Caco-2 (cell line): ENCODE measurements around the gene PCBP2. TPM values are rescaled to one million over a fixed set of nuclear protein-coding genes. Genes with fewer than 3 reads are reported as not detected.

Experiments used
- BruUV-seq: library from RNA; stranded (reverse); fragments of 400-500 nt; replicated peaks from 2 replicates; lab custom pipeline; 2021; lab: Mats Ljungman, UMichigan
- CTCF ChIA-PET: fragments of 300-600 bp; sonication (Branson Sonifier 250); formaldehyde crosslinking; loops from one replicate; lab custom pipeline; 2022; ENCODE audit warnings: antibody characterized with exemption; lab: Charles Lee
- POLR2A ChIA-PET: fragments of 300-600 bp; sonication (Branson Sonifier 250); formaldehyde crosslinking; loops from one replicate; lab custom pipeline; 2022; ENCODE audit warnings: antibody characterized with exemption; lab: Charles Lee
- DNase-seq, 2 experiments: peaks; one replicate each; pipeline versions ENCODE4 v3.0.0 to v3.0.0-alpha.2; 2020 to 2022
- H3K27me3 ChIP-seq: replicated peaks from 2 replicates; pipeline ENCODE4 v1.6.0; 2011; ENCODE audit warnings: low read length; ENCODE audit not compliant: control insufficient read depth, insufficient read depth
- H3K36me3 ChIP-seq: 2 replicates; pipeline ENCODE4 v1.5.1; 2011; ENCODE audit warnings: low read length; ENCODE audit not compliant: control insufficient read depth, insufficient read depth
- H3K4me1 ChIP-seq: fragments of 250-450 bp; sonication (Bioruptor Pico); 2 replicates; pipeline ENCODE4 v1.5.1; 2020; ENCODE audit warnings: mild to moderate bottlenecking
- H3K4me3 ChIP-seq: 2 replicates; pipeline ENCODE4 v1.5.1; 2011; ENCODE audit warnings: low read depth, mild to moderate bottlenecking, control low read depth, low read length
- H3K9me3 ChIP-seq: fragments of 250-450 bp; sonication (Bioruptor Pico); 2 replicates; pipeline ENCODE4 v1.5.1; 2020; ENCODE audit warnings: mild to moderate bottlenecking, moderate library complexity
- H3K27ac Mint-ChIP-seq: one replicate; pipeline ENCODE4 v1.8.0; 2022; ENCODE audit warnings: mixed read lengths; ENCODE audit not compliant: unreplicated experiment
- H3K27me3 Mint-ChIP-seq: one replicate; pipeline ENCODE4 v1.8.0; 2022; ENCODE audit warnings: mixed read lengths; ENCODE audit not compliant: insufficient read depth, unreplicated experiment
- H3K36me3 Mint-ChIP-seq: one replicate; pipeline ENCODE4 v1.8.0; 2022; ENCODE audit warnings: mild to moderate bottlenecking, mixed read lengths; ENCODE audit not compliant: insufficient read depth, unreplicated experiment
- H3K4me1 Mint-ChIP-seq: one replicate; pipeline ENCODE4 v1.8.0; 2022; ENCODE audit warnings: low read depth, mixed read lengths; ENCODE audit not compliant: unreplicated experiment
- H3K4me3 Mint-ChIP-seq: one replicate; pipeline ENCODE4 v1.8.0; 2022; ENCODE audit warnings: mild to moderate bottlenecking, moderate library complexity, mixed read lengths; ENCODE audit not compliant: unreplicated experiment
- H3K9me3 Mint-ChIP-seq: one replicate; pipeline ENCODE4 v1.8.0; 2022; ENCODE audit warnings: mixed read lengths; ENCODE audit not compliant: unreplicated experiment
- intact Hi-C: fragments of 100-400 bp; cut with micrococcal nuclease; formaldehyde crosslinking; loops from one replicate; pipeline ENCODE4 v1.10.0; 2022; ENCODE audit not compliant: unreplicated experiment
- total RNA-seq: library from RNA; stranded (reverse); gene quantifications from 2 replicates; pipeline ENCODE4 v1.2.3, GENCODE V29; 2022
- TF ChIP-seq, protein P1 (sequence below), 2 experiments: fragments of 200-600 bp in 1 of 2; IDR thresholded peaks; 1 replicate in 1 of 2; 2 replicates in 1 of 2; pipeline versions ENCODE4 v1.5.1 to v1.8.0; 2011 to 2022; ENCODE audit warnings: antibody characterized with exemption in 1 of 2, control low read depth in 1 of 2, inconsistent platforms in 1 of 2, low read depth in 1 of 2, low read length in 1 of 2, mild to moderate bottlenecking in 1 of 2, moderate library complexity in 1 of 2; ENCODE audit not compliant: insufficient read depth in 1 of 2, severe bottlenecking in 1 of 2, unreplicated experiment in 1 of 2

The PCBP2 gene
- total RNA-seq, 1 experiment from 2014 or later: 1,143 TPM

DNA sequence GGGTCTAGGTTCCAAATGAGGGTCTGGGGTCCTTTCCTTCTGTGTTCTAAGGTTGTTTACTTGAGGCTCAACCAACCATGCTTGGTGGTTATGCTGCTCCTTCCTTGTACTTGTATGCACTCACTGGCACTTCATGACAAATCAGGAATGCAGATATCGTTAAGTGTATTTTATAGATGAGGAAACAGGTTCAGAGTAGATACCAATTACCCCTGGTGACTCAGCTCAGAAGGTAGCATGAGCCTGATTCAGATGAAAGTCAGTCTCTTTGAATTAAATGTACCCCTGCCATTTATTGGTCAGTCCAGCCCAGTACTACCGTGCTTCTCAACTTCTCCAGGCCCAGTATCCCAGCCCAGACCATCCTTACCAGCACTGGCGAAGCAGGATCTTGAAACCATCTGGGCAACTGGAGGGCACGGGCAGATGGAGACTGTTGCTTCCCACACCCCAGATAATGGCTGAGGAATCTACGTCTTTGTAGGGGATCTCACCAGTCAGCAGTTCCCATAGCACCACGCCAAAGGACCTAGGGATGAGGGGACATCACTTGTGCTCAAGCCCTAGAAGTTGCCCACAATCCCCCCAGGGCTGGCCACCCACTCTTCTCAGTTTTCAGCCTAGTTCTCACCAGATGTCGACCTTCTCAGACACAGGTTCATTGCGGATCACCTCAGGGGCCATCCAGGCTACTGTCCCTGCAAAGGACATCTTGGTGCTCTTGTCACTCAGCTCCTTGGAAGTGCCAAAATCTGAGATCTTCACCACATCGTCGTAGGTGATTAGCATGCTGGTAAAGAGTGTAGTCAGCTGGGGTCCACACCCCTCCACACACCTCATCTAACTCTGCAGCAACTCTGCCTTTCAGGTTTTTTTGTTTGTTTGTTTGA, 33.0 kb downstream of the PCBP2 start:
- peaks cover 9% of the 10 kb centered on the region for H3K36me3 ChIP-seq
- Mint-ChIP-seq H3K27ac (peak overlapping the region; percentile 1), H3K4me1 (no peaks in the 10 kb centered on the region), H3K4me3 (no peak overlapping the region), H3K9me3 (no peaks in the 10 kb centered on the region), H3K36me3 (peaks cover 86% of the 10 kb centered on the region), H3K27me3 (no peaks in the 10 kb centered on the region)
- H3K4me3 ChIP-seq: no peak overlapping the region
- no peaks in the 10 kb centered on the region; the same call in 1 of the 2 replicates for H3K4me1 ChIP-seq
- intact Hi-C loops: no loop called here
- no TSS peak for BruUV-seq
- ChIA-PET POLR2A (no interaction called here), CTCF (no interaction called here)
- no peaks in the 10 kb centered on the region for H3K9me3 ChIP-seq
- TF ChIP-seq, protein P1, sequence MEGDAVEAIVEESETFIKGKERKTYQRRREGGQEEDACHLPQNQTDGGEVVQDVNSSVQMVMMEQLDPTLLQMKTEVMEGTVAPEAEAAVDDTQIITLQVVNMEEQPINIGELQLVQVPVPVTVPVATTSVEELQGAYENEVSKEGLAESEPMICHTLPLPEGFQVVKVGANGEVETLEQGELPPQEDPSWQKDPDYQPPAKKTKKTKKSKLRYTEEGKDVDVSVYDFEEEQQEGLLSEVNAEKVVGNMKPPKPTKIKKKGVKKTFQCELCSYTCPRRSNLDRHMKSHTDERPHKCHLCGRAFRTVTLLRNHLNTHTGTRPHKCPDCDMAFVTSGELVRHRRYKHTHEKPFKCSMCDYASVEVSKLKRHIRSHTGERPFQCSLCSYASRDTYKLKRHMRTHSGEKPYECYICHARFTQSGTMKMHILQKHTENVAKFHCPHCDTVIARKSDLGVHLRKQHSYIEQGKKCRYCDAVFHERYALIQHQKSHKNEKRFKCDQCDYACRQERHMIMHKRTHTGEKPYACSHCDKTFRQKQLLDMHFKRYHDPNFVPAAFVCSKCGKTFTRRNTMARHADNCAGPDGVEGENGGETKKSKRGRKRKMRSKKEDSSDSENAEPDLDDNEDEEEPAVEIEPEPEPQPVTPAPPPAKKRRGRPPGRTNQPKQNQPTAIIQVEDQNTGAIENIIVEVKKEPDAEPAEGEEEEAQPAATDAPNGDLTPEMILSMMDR (IDR thresholded peaks at IDR 0.05; ENCODE audit: insufficient read depth in 1 of 2, low read depth in 1 of 2, low read length in 1 of 2, severe bottlenecking in 1 of 2, unreplicated experiment in 1 of 2): no peak
- no peaks in the 10 kb centered on the region for H3K27me3 ChIP-seq
- DNase-seq: no peak

DNA sequence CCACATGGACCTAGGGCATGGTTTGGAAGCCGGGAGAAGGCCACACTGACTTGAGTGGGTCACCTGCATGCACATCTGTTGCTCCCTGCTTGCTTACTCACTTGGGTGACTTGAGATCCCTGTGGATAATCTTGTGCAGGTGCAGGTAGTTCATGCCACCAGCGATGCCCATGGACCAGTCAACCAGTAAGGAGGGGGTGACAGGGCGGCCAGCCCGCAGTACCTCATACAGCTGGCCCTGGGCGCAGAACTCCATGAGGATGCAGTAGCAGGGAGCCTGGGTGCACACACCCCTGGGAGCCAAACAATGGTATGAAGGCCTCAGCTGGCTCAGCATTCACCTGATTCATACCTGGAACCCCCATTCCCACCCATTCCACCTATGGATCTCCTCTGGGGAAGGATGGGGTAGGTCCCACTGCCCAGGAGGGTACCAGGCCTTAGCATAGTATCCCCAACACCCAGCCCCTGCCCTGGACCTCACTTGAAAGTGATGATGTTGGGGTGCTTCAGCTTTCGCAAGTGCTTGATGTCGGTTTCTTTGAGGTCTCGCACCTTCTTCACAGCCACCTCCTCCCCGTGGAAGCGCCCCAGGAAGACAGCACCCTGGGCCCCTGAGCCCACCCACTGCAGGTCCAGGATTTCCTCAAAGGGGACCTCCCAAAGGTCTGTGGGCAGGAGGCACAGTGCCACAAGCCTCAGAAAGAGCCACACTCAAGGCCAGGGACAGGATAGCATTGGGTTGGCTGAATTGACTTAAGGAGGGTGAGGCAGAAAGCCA, 34.2 kb downstream of the PCBP2 start:
- TF ChIP-seq, protein P1 (IDR thresholded peaks at IDR 0.05; ENCODE audit: insufficient read depth in 1 of 2, low read depth in 1 of 2, low read length in 1 of 2, severe bottlenecking in 1 of 2, unreplicated experiment in 1 of 2): no peak
- peaks cover 9% of the 10 kb centered on the region for H3K36me3 ChIP-seq
- no peaks in the 10 kb centered on the region for H3K9me3 ChIP-seq
- H3K4me3 Mint-ChIP-seq: no peak overlapping the region
- H3K4me3 ChIP-seq: no peak overlapping the region
- H3K36me3 Mint-ChIP-seq: peaks cover 82% of the 10 kb centered on the region
- no peaks in the 10 kb centered on the region for H3K9me3 Mint-ChIP-seq
- POLR2A ChIA-PET: interaction anchor here (0.6 kb wide), 1 partner anchor 211 kb away, joined by 3 read pairs; no protein-coding TSS in a partner anchor
- CTCF ChIA-PET: no interaction called here
- H3K4me1 ChIP-seq: no peaks in the 10 kb centered on the region; the same call in 1 of the 2 replicates
- peak overlapping the region; percentile 72 for H3K27ac Mint-ChIP-seq
- intact Hi-C loops: no loop called here
- DNase-seq: peak in 1 of 2 experiments; percentile 17
- no peaks in the 10 kb centered on the region for H3K27me3 Mint-ChIP-seq
- no peaks in the 10 kb centered on the region for H3K4me1 Mint-ChIP-seq
- no peaks in the 10 kb centered on the region for H3K27me3 ChIP-seq
- no TSS peak for BruUV-seq
